GM13977 (cell line): Measurements from ENCODE around the gene NTM.

Source experiments
- DNase-seq: peaks from one replicate; pipeline ENCODE4 v3.0.0; 2012; ENCODE audit warnings: low spot score
- CTCF ChIP-seq: IDR thresholded peaks from 2 replicates; pipeline ENCODE4 v1.5.1; 2012; ENCODE audit warnings: mild to moderate bottlenecking, control low read depth; ENCODE audit not compliant: insufficient read depth; ENCODE audit errors: extremely low read depth, missing control alignments
- in situ Hi-C: fragments of 300-500 bp; cut with MboI; formaldehyde crosslinking; loops from one replicate; pipeline ENCODE4 v1.12.0; 2022; ENCODE audit warnings: low sequenced_read_pairs, low pct_unique_long_range_greater_than_20kb, mixed read lengths, inconsistent platforms; ENCODE audit not compliant: unreplicated experiment

NTM gene

GRCh38 chr11:132330515-132330914 lies 960.1 kb downstream of the NTM start:
- TF ChIP-seq CTCF = no peak
- in situ Hi-C loops = no loop called here
- no peak for DNase-seq

- in situ Hi-C loops = no loop called here
- DNase-seq = no peak
- TF ChIP-seq CTCF = no peak
Measured at GRCh38 chr11:132332521-132332920, 962.1 kb downstream of the NTM start.

- in situ Hi-C loops = no loop called here
- TF ChIP-seq CTCF = no peak
- DNase-seq = no peak
Measured at GRCh38 chr11:132334769-132335280, 964.4 kb downstream of the NTM start.

- TF ChIP-seq CTCF = no peak
- DNase-seq = no peak
- in situ Hi-C loops = no loop called here
Measured at GRCh38 chr11:132335311-132335710, 964.9 kb downstream of the NTM start.

- in situ Hi-C loops = no loop called here
- TF ChIP-seq CTCF = no peak
- no peak for DNase-seq
Measured at GRCh38 chr11:132336781-132337535, 966.5 kb downstream of the NTM start.

GRCh38 chr11:132337819-132338416 lies 967.5 kb downstream of the NTM start:
- no peak for DNase-seq
- in situ Hi-C loops = no loop called here
- no peak for TF ChIP-seq CTCF
